HCT116 (cell line): ENCODE measurements around the gene CCDC91. TPM values are rescaled to one million over a fixed set of nuclear protein-coding genes. Genes with fewer than 3 reads are reported as not detected.

Experiments
- ATAC-seq: fragments of 200-7000 bp; cut with Tn5 transposase; 2 replicates; pipeline ENCODE4 v1.9.1; 2020; ENCODE audit warnings: mild to moderate bottlenecking, moderate library complexity
- BruUV-seq: library from RNA; stranded (reverse); fragments of 400-500 nt; replicated peaks from 2 replicates; lab custom pipeline; 2021; lab: Mats Ljungman, UMichigan
- CTCF ChIA-PET: fragments of 300-600 bp; sonication (Branson Sonifier 250); formaldehyde crosslinking; loops from one replicate; lab custom pipeline; 2021; ENCODE audit warnings: antibody characterized with exemption; lab: Charles Lee
- POLR2A ChIA-PET: fragments of 300-600, 350-600 bp; sonication (Branson Sonifier 250); formaldehyde crosslinking; loops from one replicate; lab custom pipeline; 2021; ENCODE audit warnings: antibody characterized with exemption; lab: Charles Lee
- RAD21 ChIA-PET, 2 experiments: fragments of 300-600 bp; sonication (Branson Sonifier 250); formaldehyde crosslinking; loops; one replicate each; lab custom pipeline; 2023; ENCODE audit warnings: low total read pairs in 2 of 2; ENCODE audit not compliant: uncharacterized antibody in 2 of 2, unreplicated experiment in 2 of 2, low non-redundant PET in 1 of 2; lab: Charles Lee
- DNase-seq: peaks from one replicate; pipeline ENCODE4 v3.0.0-alpha.2; 2010; ENCODE audit warnings: low read depth, low spot score
- H2AFZ ChIP-seq: fragments of 200-600 bp; shearing (Covaris generic), sonication (generic); 2 replicates; pipeline ENCODE4 v1.6.1; 2017; ENCODE audit warnings: low read depth, mixed run types, mixed read lengths, antibody characterized with exemption, low read length; ENCODE audit not compliant: poor library complexity, severe bottlenecking
- H3K27ac ChIP-seq: 2 replicates; pipeline ENCODE4 v1.5.1; 2012; ENCODE audit warnings: low read depth, low read length
- H3K27me3 ChIP-seq: fragments of 200-600 bp; sonication (generic); 2 replicates; pipeline ENCODE4 v1.6.1; 2016; ENCODE audit warnings: mixed run types, low read length, mixed read lengths; ENCODE audit not compliant: insufficient read depth
- H3K36me3 ChIP-seq, 2 experiments: fragments of 200-500 bp in 1 of 2; fragments of 200-600 bp in 1 of 2; sonication (Bioruptor generic) in 1 of 2; sonication (generic) in 1 of 2; 2 replicates each; pipeline versions ENCODE4 v1.5.1 to v1.6.1; 2014 to 2016; ENCODE audit warnings: low read length in 2 of 2, inconsistent platforms in 1 of 2, mixed read lengths in 1 of 2, mixed run types in 1 of 2; ENCODE audit not compliant: insufficient read depth in 2 of 2, control insufficient read depth in 1 of 2
- H3K4me1 ChIP-seq, 2 experiments: fragments of 200-600 bp in 1 of 2; sonication (generic) in 1 of 2; 2 replicates each; pipeline versions ENCODE4 v1.5.1 to v1.6.1; 2012 to 2017; ENCODE audit warnings: low read length in 2 of 2, inconsistent platforms in 1 of 2, mild to moderate bottlenecking in 1 of 2, mixed read lengths in 1 of 2, mixed run types in 1 of 2, moderate library complexity in 1 of 2; ENCODE audit not compliant: insufficient read depth in 2 of 2, control insufficient read depth in 1 of 2
- H3K4me2 ChIP-seq: fragments of 200-600 bp; sonication (generic); 2 replicates; pipeline ENCODE4 v1.6.1; 2017; ENCODE audit warnings: mixed run types, low read length, mixed read lengths
- H3K4me3 ChIP-seq, 2 experiments: fragments of 200-600 bp in 1 of 2; sonication (generic) in 1 of 2; replicated peaks in 1 of 2; 2 replicates each; pipeline ENCODE4 v1.5.1; 2011 to 2016; ENCODE audit warnings: low read length in 2 of 2, control low read depth in 1 of 2, low read depth in 1 of 2, mild to moderate bottlenecking in 1 of 2, mixed read lengths in 1 of 2, mixed run types in 1 of 2
- H3K79me2 ChIP-seq: fragments of 200-600 bp; sonication (generic); 2 replicates; pipeline ENCODE4 v1.6.1; 2017; ENCODE audit warnings: mild to moderate bottlenecking, mixed run types, low read length, moderate library complexity, mixed read lengths; ENCODE audit not compliant: insufficient read depth
- H3K9ac ChIP-seq: fragments of 200-600 bp; sonication (generic); 2 replicates; pipeline ENCODE4 v1.6.1; 2016; ENCODE audit warnings: low read length, mixed read lengths
- H3K9me2 ChIP-seq: fragments of 200-600 bp; sonication (generic), shearing (Covaris generic); 2 replicates; pipeline ENCODE4 v1.6.1; 2017; ENCODE audit warnings: mixed run types, mild to moderate bottlenecking, moderate library complexity; ENCODE audit not compliant: insufficient read depth
- H3K9me3 ChIP-seq, 2 experiments: fragments of 200-500 bp in 1 of 2; fragments of 200-600 bp in 1 of 2; sonication (Bioruptor generic) in 1 of 2; sonication (generic) in 1 of 2; 2 replicates each; pipeline ENCODE4 v1.6.1; 2014 to 2017; ENCODE audit warnings: low read length in 2 of 2, mixed read lengths in 2 of 2, inconsistent platforms in 1 of 2, low read depth in 1 of 2, mild to moderate bottlenecking in 1 of 2, mixed run types in 1 of 2, moderate library complexity in 1 of 2; ENCODE audit not compliant: control insufficient read depth in 1 of 2, insufficient read depth in 1 of 2
- H4K20me1 ChIP-seq: fragments of 200-600 bp; sonication (generic), shearing (Covaris generic); 2 replicates; pipeline ENCODE4 v1.6.1; 2017; ENCODE audit warnings: mixed run types, mild to moderate bottlenecking, moderate library complexity; ENCODE audit not compliant: insufficient read depth
- ATF3 ChIP-seq: IDR thresholded peaks from 2 replicates; pipeline ENCODE4 v1.6.1; 2012
- CEBPB ChIP-seq: IDR thresholded peaks from 2 replicates; pipeline ENCODE4 v1.6.1; 2012; ENCODE audit warnings: low read depth
- CTCF ChIP-seq, 3 experiments: fragments of 200-600 bp in 1 of 3; sonication (generic) in 1 of 3; IDR thresholded peaks in 2 of 3; conservative IDR thresholded peaks in 1 of 3; 2 replicates each; pipeline ENCODE4 v1.5.1; 2012 to 2017; ENCODE audit warnings: low read depth in 2 of 3, low read length in 2 of 3, antibody characterized with exemption in 1 of 3, borderline replicate concordance in 1 of 3, control low read depth in 1 of 3, mild to moderate bottlenecking in 1 of 3, mixed read lengths in 1 of 3, mixed run types in 1 of 3, moderate library complexity in 1 of 3; ENCODE audit not compliant: insufficient read depth in 1 of 3
- ELF1 ChIP-seq: IDR thresholded peaks from 2 replicates; pipeline ENCODE4 v1.6.1; 2012; ENCODE audit warnings: low read depth, borderline replicate concordance
- EZH2 ChIP-seq: fragments of 200-600 bp; sonication (generic); IDR thresholded peaks from 2 replicates; pipeline ENCODE4 v1.6.1; 2017; ENCODE audit warnings: antibody characterized with exemption, mixed run types
- MAX ChIP-seq: IDR thresholded peaks from 2 replicates; pipeline ENCODE4 v1.6.1; 2012
- RAD21 ChIP-seq: IDR thresholded peaks from 2 replicates; pipeline ENCODE4 v1.6.1; 2012; ENCODE audit warnings: low read depth, mild to moderate bottlenecking
- REST ChIP-seq: IDR thresholded peaks from 2 replicates; pipeline ENCODE4 v1.6.1; 2012; ENCODE audit warnings: low read depth
- SIN3A ChIP-seq: IDR thresholded peaks from 2 replicates; pipeline ENCODE4 v1.6.1; 2012; ENCODE audit warnings: low read depth
- SP1 ChIP-seq: IDR thresholded peaks from 2 replicates; pipeline ENCODE4 v1.6.1; 2012; ENCODE audit warnings: low read depth
- SRF ChIP-seq: IDR thresholded peaks from 2 replicates; pipeline ENCODE4 v1.6.1; 2012; ENCODE audit warnings: low read depth
- YY1 ChIP-seq: IDR thresholded peaks from 2 replicates; pipeline ENCODE4 v1.6.1; 2011; ENCODE audit warnings: low read length, low read depth, moderate library complexity, mild to moderate bottlenecking; ENCODE audit not compliant: insufficient replicate concordance; ENCODE audit errors: extremely low read depth
- ZBTB33 ChIP-seq: IDR thresholded peaks from 2 replicates; pipeline ENCODE4 v1.6.1; 2011; ENCODE audit warnings: mild to moderate bottlenecking, low read length, moderate library complexity; ENCODE audit not compliant: insufficient replicate concordance; ENCODE audit errors: extremely low read depth
- ZNF274 ChIP-seq: fragments of 200-500 bp; sonication (Bioruptor generic); IDR thresholded peaks from 2 replicates; pipeline ENCODE4 v1.6.1; 2014; ENCODE audit warnings: mild to moderate bottlenecking, low read depth, low read length, inconsistent platforms
- intact Hi-C: fragments of 100-400 bp; cut with micrococcal nuclease; formaldehyde crosslinking; loops from 2 replicates; pipeline ENCODE4 v1.10.0; 2022
- total RNA-seq: library from RNA; stranded (reverse); gene quantifications from one replicate; pipeline ENCODE4 v1.2.1, GENCODE V29; 2021; ENCODE audit not compliant: unreplicated experiment

CCDC91 gene
- total RNA-seq, 1 experiment from 2014 or later = 18.1 TPM

GRCh38 chr12:28320353-28320752 is 130.1 kb downstream of the CCDC91 start:
- no peaks in the 10 kb centered on the region for H3K9me3 ChIP-seq
- RAD21 ChIA-PET = no interaction called here
- H2AFZ ChIP-seq = no peak overlapping the region
- no peak overlapping the region for H3K9ac ChIP-seq
- no peak for DNase-seq
- POLR2A ChIA-PET = no interaction called here
- no peak overlapping the region for H3K4me3 ChIP-seq
- H3K4me2 ChIP-seq = no peak overlapping the region
- H3K36me3 ChIP-seq = no peaks in the 10 kb centered on the region
- TF ChIP-seq EZH2 (no peak), ATF3 (no peak), ZBTB33 (no peak), YY1 (no peak), RAD21 (no peak), ELF1 (no peak), SP1 (no peak), SRF (no peak), REST (no peak), CTCF (IDR thresholded peaks at IDR 0.05 in 2 of 3, conservative IDR thresholded peaks at IDR 0.05 in 1 of 3; ENCODE audit: borderline replicate concordance in 1 of 3, insufficient read depth in 1 of 3, low read depth in 2 of 3, low read length in 2 of 3) (no peak), SIN3A (no peak), MAX (no peak), ZNF274 (no peak), CEBPB (no peak)
- H3K79me2 ChIP-seq = no peaks in the 10 kb centered on the region
- no TSS peak for BruUV-seq
- CTCF ChIA-PET = no interaction called here
- H3K27ac ChIP-seq = no peak overlapping the region
- no peaks in the 10 kb centered on the region for H3K27me3 ChIP-seq
- no peaks in the 10 kb centered on the region for H3K9me2 ChIP-seq
- no peaks in the 10 kb centered on the region for H3K4me1 ChIP-seq
- intact Hi-C loops = no loop called here
- H4K20me1 ChIP-seq = no peaks in the 10 kb centered on the region
- no peak for ATAC-seq
